ENCODE data around the gene TTLL10. TPM values are rescaled to one million over a fixed set of nuclear protein-coding genes. Genes with fewer than 3 reads are reported as not detected.

The TTLL10 gene
- total RNA-seq, 1 experiment from 2014 or later, result not detected

- TF ChIP-seq CTCF (IDR thresholded peaks at IDR 0.05; ENCODE audit: unreplicated experiment), result no peak
- no peaks in the 10 kb centered on the region for H3K4me1 Mint-ChIP-seq (ENCODE audit: insufficient read depth, unreplicated experiment)
- H3K9me3 Mint-ChIP-seq (ENCODE audit: unreplicated experiment), result no peaks in the 10 kb centered on the region
- H3K27me3 Mint-ChIP-seq (ENCODE audit: insufficient read depth, unreplicated experiment), result no peaks in the 10 kb centered on the region
- peaks cover 47% of the 10 kb centered on the region for H3K36me3 Mint-ChIP-seq (ENCODE audit: insufficient read depth, unreplicated experiment)
- ChIA-PET CTCF (interaction anchor here (0.7 kb wide), 1 partner anchor 147 kb away, joined by 3 read pairs; no protein-coding TSS in a partner anchor), POLR2A (no interaction called here)
- H3K27ac Mint-ChIP-seq (ENCODE audit: low read depth, unreplicated experiment), result no peak overlapping the region
- no peak overlapping the region for H3K4me3 Mint-ChIP-seq (ENCODE audit: unreplicated experiment)
- intact Hi-C loops (cut with micrococcal nuclease), result no loop called here
- no peak for DNase-seq (ENCODE audit: unreplicated experiment)
- no TSS peak for BruUV-seq (replicated peaks)
Measured at GRCh38 chr1:1223321-1223720, 49.6 kb downstream of the TTLL10 start.

GRCh38 chr1:1223891-1224290 lies 50.2 kb downstream of the TTLL10 start:
- H3K27ac Mint-ChIP-seq (ENCODE audit: low read depth, unreplicated experiment), result no peak overlapping the region
- intact Hi-C loops (cut with micrococcal nuclease), result no loop called here
- no TSS peak for BruUV-seq (replicated peaks)
- no peak overlapping the region for H3K4me3 Mint-ChIP-seq (ENCODE audit: unreplicated experiment)
- no peaks in the 10 kb centered on the region for H3K9me3 Mint-ChIP-seq (ENCODE audit: unreplicated experiment)
- no peak for TF ChIP-seq CTCF (IDR thresholded peaks at IDR 0.05; ENCODE audit: unreplicated experiment)
- no peaks in the 10 kb centered on the region for H3K27me3 Mint-ChIP-seq (ENCODE audit: insufficient read depth, unreplicated experiment)
- ChIA-PET POLR2A (no interaction called here), CTCF (interaction anchor here (0.6 kb wide), 1 partner anchor 37 kb away, joined by 3 read pairs; no protein-coding TSS in a partner anchor)
- peaks cover 45% of the 10 kb centered on the region for H3K36me3 Mint-ChIP-seq (ENCODE audit: insufficient read depth, unreplicated experiment)
- H3K4me1 Mint-ChIP-seq (ENCODE audit: insufficient read depth, unreplicated experiment), result no peaks in the 10 kb centered on the region
- no peak for DNase-seq (ENCODE audit: unreplicated experiment)

- H3K9me3 Mint-ChIP-seq (ENCODE audit: unreplicated experiment), result no peaks in the 10 kb centered on the region
- DNase-seq (ENCODE audit: unreplicated experiment), result no peak
- POLR2A ChIA-PET, result interaction anchor here (0.6 to 0.9 kb wide), 2 partner anchors 8 to 30 kb away, joined by 3 to 5 read pairs; no protein-coding TSS in a partner anchor
- CTCF ChIA-PET, result interaction anchor here (0.7 kb wide), 1 partner anchor 213 kb away, joined by 3 read pairs; no protein-coding TSS in a partner anchor
- peaks cover 42% of the 10 kb centered on the region for H3K36me3 Mint-ChIP-seq (ENCODE audit: insufficient read depth, unreplicated experiment)
- no peak for TF ChIP-seq CTCF (IDR thresholded peaks at IDR 0.05; ENCODE audit: unreplicated experiment)
- H3K27me3 Mint-ChIP-seq (ENCODE audit: insufficient read depth, unreplicated experiment), result no peaks in the 10 kb centered on the region
- no peak overlapping the region for H3K27ac Mint-ChIP-seq (ENCODE audit: low read depth, unreplicated experiment)
- BruUV-seq (replicated peaks), result no TSS peak
- peaks cover 8% of the 10 kb centered on the region for H3K4me1 Mint-ChIP-seq (ENCODE audit: insufficient read depth, unreplicated experiment)
- no peak overlapping the region for H3K4me3 Mint-ChIP-seq (ENCODE audit: unreplicated experiment)
- intact Hi-C loops (cut with micrococcal nuclease), result no loop called here
Measured at GRCh38 chr1:1225238-1225845, 51.7 kb downstream of the TTLL10 start.

GRCh38 chr1:1225913-1226312 lies 52.2 kb downstream of the TTLL10 start:
- intact Hi-C loops (cut with micrococcal nuclease), result no loop called here
- H3K4me3 Mint-ChIP-seq (ENCODE audit: unreplicated experiment), result no peak overlapping the region
- ChIA-PET POLR2A (no interaction called here), CTCF (interaction anchor here (0.7 to 1.2 kb wide), 2 partner anchors 105 to 212 kb away, joined by 3 read pairs; no protein-coding TSS in a partner anchor)
- TF ChIP-seq CTCF (IDR thresholded peaks at IDR 0.05; ENCODE audit: unreplicated experiment), result no peak
- peaks cover 8% of the 10 kb centered on the region for H3K4me1 Mint-ChIP-seq (ENCODE audit: insufficient read depth, unreplicated experiment)
- H3K27me3 Mint-ChIP-seq (ENCODE audit: insufficient read depth, unreplicated experiment), result no peaks in the 10 kb centered on the region
- H3K27ac Mint-ChIP-seq (ENCODE audit: low read depth, unreplicated experiment), result no peak overlapping the region
- no peak for DNase-seq (ENCODE audit: unreplicated experiment)
- peaks cover 42% of the 10 kb centered on the region for H3K36me3 Mint-ChIP-seq (ENCODE audit: insufficient read depth, unreplicated experiment)
- H3K9me3 Mint-ChIP-seq (ENCODE audit: unreplicated experiment), result no peaks in the 10 kb centered on the region
- BruUV-seq (replicated peaks), result no TSS peak
